K562 (cell line): ENCODE data around the gene SOST. TPM values are rescaled to one million over a fixed set of nuclear protein-coding genes. Genes with fewer than 3 reads are reported as not detected.

Source experiments
- ATAC-seq: fragments of 200-7000 bp; cut with Tn5 transposase; 3 replicates; pipeline ENCODE4 v1.9.1; 2020; ENCODE audit warnings: moderate library complexity
- Bru-seq: library from RNA; stranded (reverse); fragments of 400-500 nt; gene quantifications from one replicate; lab custom pipeline; 2021; lab: Mats Ljungman, UMichigan
- BruChase-seq, 2 experiments: library from RNA; stranded (reverse); fragments of 400-500 nt; gene quantifications; one replicate each; lab custom pipeline; 2021; lab: Mats Ljungman, UMichigan
- BruUV-seq: library from RNA; stranded (reverse); fragments of 400-500 nt; replicated peaks from 2 replicates; lab custom pipeline; 2021; lab: Mats Ljungman, UMichigan
- CTCF ChIA-PET: fragments of 300-600 bp; formaldehyde crosslinking; extraction: SDS; loops from one replicate; lab custom pipeline; 2021; ENCODE audit warnings: low intra/inter-chr PET ratio; lab: Yijun Ruan, JAX
- POLR2A ChIA-PET: fragments of 300-600, 350-650 bp; sonication (Branson Sonifier 250); formaldehyde crosslinking; extraction: SDS; loops from one replicate; lab custom pipeline; 2021; ENCODE audit warnings: antibody characterized with exemption, inconsistent platforms; lab: Yijun Ruan, JAX
- DNase-seq, 4 experiments: peaks; one replicate each; pipeline versions ENCODE4 v3.0.0 to v3.0.0-alpha.2; 2011 to 2018; ENCODE audit warnings: low spot score in 3 of 4, mixed read lengths in 3 of 4; ENCODE audit errors: extremely low read depth in 1 of 4
- FAIRE-seq: peaks from 2 replicates; lab custom pipeline; 2011; peaks lifted over from hg19 to GRCh38; lab: Jason Lieb, UNC
- H2AFZ ChIP-seq: 2 replicates; pipeline ENCODE4 v1.6.0; 2011; ENCODE audit warnings: low read depth, low read length, control low read depth, inconsistent platforms
- H3K27ac ChIP-seq: fragments of 200-600 bp; 3 replicates; pipeline ENCODE4 v1.8.0; 2011; ENCODE audit warnings: low read depth, mild to moderate bottlenecking, control low read depth, inconsistent platforms, low read length, moderate library complexity, mixed read lengths; ENCODE audit errors: extremely low read depth
- H3K27me3 ChIP-seq, 2 experiments: fragments of 300-600 bp in 1 of 2; 2 replicates in 1 of 2; 3 replicates in 1 of 2; pipeline versions ENCODE4 v1.6.0 to v1.8.0; 2011; ENCODE audit warnings: inconsistent platforms in 2 of 2, low read length in 2 of 2, mild to moderate bottlenecking in 1 of 2, mixed read lengths in 1 of 2, moderate library complexity in 1 of 2; ENCODE audit not compliant: control insufficient read depth in 2 of 2, insufficient read depth in 2 of 2
- H3K36me3 ChIP-seq: fragments of 300-600 bp; 3 replicates; pipeline ENCODE4 v1.8.0; 2011; ENCODE audit warnings: mild to moderate bottlenecking, low read length, inconsistent platforms; ENCODE audit not compliant: control insufficient read depth, insufficient read depth
- H3K4me1 ChIP-seq, 2 experiments: fragments of 200-600 bp in 1 of 2; replicated peaks in 1 of 2; 2 replicates in 1 of 2; 3 replicates in 1 of 2; pipeline versions ENCODE4 v1.5.1 to v1.8.0; 2011; ENCODE audit warnings: inconsistent platforms in 2 of 2, low read length in 2 of 2, mild to moderate bottlenecking in 1 of 2, mixed read lengths in 1 of 2, moderate library complexity in 1 of 2; ENCODE audit not compliant: control insufficient read depth in 2 of 2, insufficient read depth in 2 of 2
- H3K4me2 ChIP-seq: 2 replicates; pipeline ENCODE4 v1.6.1; 2011; ENCODE audit warnings: low read length, control low read depth, inconsistent platforms, mixed read lengths; ENCODE audit not compliant: insufficient read depth
- H3K4me3 ChIP-seq: fragments of 200-600 bp; sonication (generic), shearing (Covaris generic); 2 replicates; pipeline ENCODE4 v1.5.1; 2016; ENCODE audit warnings: control low read depth, inconsistent platforms
- H3K79me2 ChIP-seq: fragments of 200-600 bp; 3 replicates; pipeline ENCODE4 v1.8.0; 2011; ENCODE audit warnings: low read length, inconsistent platforms; ENCODE audit not compliant: control insufficient read depth, insufficient read depth
- H3K9ac ChIP-seq, 2 experiments: 2 replicates each; pipeline versions ENCODE4 v1.6.0 to v1.6.1; 2011; ENCODE audit warnings: low read depth in 2 of 2, low read length in 2 of 2, control low read depth in 1 of 2, inconsistent platforms in 1 of 2, mild to moderate bottlenecking in 1 of 2, mixed read lengths in 1 of 2; ENCODE audit not compliant: insufficient read depth in 1 of 2
- H3K9me1 ChIP-seq: one replicate; pipeline ENCODE4 v1.6.0; 2011; ENCODE audit warnings: inconsistent platforms, mild to moderate bottlenecking, low read length, moderate library complexity; ENCODE audit not compliant: control insufficient read depth, insufficient read depth
- H3K9me3 ChIP-seq: replicated peaks from 2 replicates; pipeline ENCODE4 v1.5.1; 2011; ENCODE audit warnings: low read depth, low read length, inconsistent platforms; ENCODE audit not compliant: control insufficient read depth, insufficient read depth
- H4K20me1 ChIP-seq: replicated peaks from 2 replicates; pipeline ENCODE4 v1.6.1; 2011; ENCODE audit warnings: low read length, inconsistent platforms, mixed read lengths; ENCODE audit not compliant: control insufficient read depth, insufficient read depth
- BHLHE40 ChIP-seq: IDR thresholded peaks from 2 replicates; pipeline ENCODE4 v1.6.1; 2011; ENCODE audit warnings: low read length, improper control_type of control experiment
- FOXJ2 ChIP-seq: fragments of 200-800 bp; sonication (Bioruptor generic); IDR thresholded peaks from 2 replicates; pipeline ENCODE4 v1.6.1; 2016; ENCODE audit warnings: missing genetic modification characterization, missing compliant biosample characterization
- HINFP ChIP-seq: fragments of 450-650 bp; conservative IDR thresholded peaks from 2 replicates; pipeline ENCODE4 v1.6.1; 2016; ENCODE audit warnings: missing genetic modification characterization, low read depth, mild to moderate bottlenecking, control low read depth, missing compliant biosample characterization
- L3MBTL2 ChIP-seq: fragments of 450-650 bp; IDR thresholded peaks from 2 replicates; pipeline ENCODE4 v1.6.1; 2016; ENCODE audit warnings: mild to moderate bottlenecking, moderate library complexity
- MAX ChIP-seq: sonication (generic); formaldehyde crosslinking; IDR thresholded peaks from 2 replicates; pipeline ENCODE4 v1.9.0; 2022; ENCODE audit warnings: mild to moderate bottlenecking, missing genetic modification reagents
- MAZ ChIP-seq, 2 experiments: fragments of 450-650 bp in 1 of 2; sonication (generic) in 1 of 2; formaldehyde crosslinking; IDR thresholded peaks in 1 of 2; conservative IDR thresholded peaks in 1 of 2; 2 replicates each; pipeline versions ENCODE4 v1.4.0 to v1.5.0; 2020; ENCODE audit warnings: mild to moderate bottlenecking in 1 of 2, missing genetic modification reagents in 1 of 2
- PHB2 ChIP-seq: fragments of 450-650 bp; IDR thresholded peaks from 2 replicates; pipeline ENCODE4 v1.6.1; 2017; ENCODE audit warnings: low read depth
- USF2 ChIP-seq: sonication (generic); formaldehyde crosslinking; IDR thresholded peaks from 2 replicates; pipeline ENCODE4 v1.5.0; 2020; ENCODE audit warnings: missing genetic modification reagents
- YBX1 ChIP-seq: fragments of 450-650 bp; IDR thresholded peaks from 2 replicates; pipeline ENCODE4 v1.7.1; 2016; ENCODE audit warnings: mild to moderate bottlenecking
- ZC3H4 ChIP-seq: sonication (generic); formaldehyde crosslinking; IDR thresholded peaks from 2 replicates; pipeline ENCODE4 v1.9.0; 2021; ENCODE audit warnings: missing genetic modification reagents, borderline replicate concordance
- ZFX ChIP-seq: sonication (generic); formaldehyde crosslinking; IDR thresholded peaks from 2 replicates; pipeline ENCODE4 v1.8.0; 2022; ENCODE audit warnings: mild to moderate bottlenecking, missing genetic modification reagents, moderate library complexity
- ZNF551 ChIP-seq: fragments of 250-450 bp; sonication (Bioruptor Pico); IDR thresholded peaks from 2 replicates; pipeline ENCODE4 v1.5.0; 2021; ENCODE audit warnings: mild to moderate bottlenecking, moderate library complexity
- ZNF57 ChIP-seq: fragments of 450-650 bp; formaldehyde crosslinking; IDR thresholded peaks from 2 replicates; pipeline ENCODE4 v1.4.0; 2020; ENCODE audit warnings: mild to moderate bottlenecking, moderate library complexity
- WGBS: fragments of 100-300 bp; shearing (Covaris generic); methylation state at CpG from one replicate; pipeline ENCODE4 v1.1.6; 2016; ENCODE audit warnings: low coverage, mixed read lengths; ENCODE audit not compliant: insufficient coverage; ENCODE audit errors: missing lambda C conversion rate; 5-methylcytosine and 5-hydroxymethylcytosine counted together
- in situ Hi-C: fragments of 300-500 bp; cut with MboI; formaldehyde crosslinking; loops from 4 replicates; pipeline ENCODE4 v1.15.0; 2018; ENCODE audit warnings: inconsistent platforms, mixed read lengths
- intact Hi-C: fragments of 100-400 bp; cut with micrococcal nuclease; formaldehyde crosslinking; loops from 2 replicates; pipeline ENCODE4 v1.14.2; 2022
- long read RNA-seq, 3 experiments: library from polyadenylated mRNA in 2 of 3; library from RNA in 1 of 3; unstranded in 2 of 3; stranded (forward) in 1 of 3; transcript quantifications; one replicate each; pipeline ENCODE4 v2.0.0, GENCODE V29; 2019 to 2022
- polyA minus RNA-seq, 3 experiments: library from RNA; depleted of rRNA, polyadenylated mRNA; stranded (reverse); fragments of >200 nt; gene quantifications; 2 replicates each; pipeline ENCODE4 v1.2.3, GENCODE V29; 2011
- polyA plus RNA-seq, 8 experiments: library from polyadenylated mRNA; depleted of rRNA in 4 of 8; stranded (reverse) in 5 of 8; unstranded in 3 of 8; fragments of >200 nt; fragmentation: Nextera tagmentation in 2 of 8; fragmentation: Illumina TruSeq in 1 of 8; extraction: Ambion mirVana in 2 of 8; extraction: Trizol in 1 of 8; gene quantifications; 2 replicates each; pipeline versions ENCODE4 v1.2.1 to v1.2.3, GENCODE V29; 2011 to 2014; ENCODE audit warnings: inconsistent platforms in 1 of 8, missing spikeins in 1 of 8
- total RNA-seq, 7 experiments: library from RNA; depleted of rRNA in 6 of 7; stranded (reverse); fragments of >200 nt in 6 of 7; fragmentation: Illumina TruSeq in 2 of 7; extraction: Trizol in 2 of 7; gene quantifications; 2 replicates each; pipeline versions ENCODE4 v1.2.1 to v1.2.3, GENCODE V29; 2011 to 2021; ENCODE audit warnings: low replicate concordance in 1 of 7

Gene SOST
- not detected in 2 replicates for total RNA-seq (2011; cell fraction: chromatin; rRNA removed; ENCODE audit: low replicate concordance)
- not detected in 2 replicates for total RNA-seq (2011; cell fraction: nucleolus; rRNA removed)
- total RNA-seq (2011; cell fraction: nucleoplasm; rRNA removed) = not detected in 2 replicates
- not detected in 2 replicates for total RNA-seq (2014; rRNA removed)
- not detected in 2 replicates for total RNA-seq (2014; rRNA removed; fragmentation: Illumina TruSeq; extraction: Trizol)
- total RNA-seq (2015; rRNA removed; fragmentation: Illumina TruSeq; extraction: Trizol) = not detected in 2 replicates
- total RNA-seq (2021) = not detected in 2 replicates
- polyA plus RNA-seq (2011; rRNA removed) = not detected in 2 replicates
- not detected in 2 replicates for polyA plus RNA-seq (2011; cell fraction: cytosol; rRNA removed)
- polyA plus RNA-seq (2011; cell fraction: nucleus; rRNA removed) = not detected in 2 replicates
- polyA plus RNA-seq (2012) = 0.06 TPM in 1 of 2 replicates, not detected in the other
- polyA plus RNA-seq (2014; fragmentation: Illumina TruSeq; extraction: Trizol) = not detected in 2 replicates
- not detected for polyA plus RNA-seq (2014; fragmentation: Nextera tagmentation; extraction: Ambion mirVana)
- polyA plus RNA-seq (2014; rRNA removed) = not detected in 2 replicates
- polyA minus RNA-seq (2011; rRNA and poly(A)+ RNA removed) = not detected in 2 replicates
- polyA minus RNA-seq (2011; cell fraction: cytosol; rRNA and poly(A)+ RNA removed) = not detected in 2 replicates
- not detected in 2 replicates for polyA minus RNA-seq (2011; cell fraction: nucleus; rRNA and poly(A)+ RNA removed)
- not detected for Bru-seq, nascent RNA
- not detected for BruChase-seq, experiment 1, labeled RNA remaining after a 2-hour chase
- not detected for BruChase-seq, experiment 2, labeled RNA remaining after a 6-hour chase
- long read RNA-seq, experiment 1 = 0 reads
- long read RNA-seq, experiment 2 = 0 reads
- long read RNA-seq, experiment 3 = 0 reads

- Histone ChIP-seq H3K79me2 (no peaks in the 10 kb centered on the region), H3K9me3 (no peaks in the 10 kb centered on the region), H3K9me1 (no peaks in the 10 kb centered on the region), H3K4me3 (no peak within 1 kb of the TSS), H4K20me1 (peaks cover 3% of the 10 kb centered on the region; the same call in 1 of the 2 replicates), H3K27ac (no peak within 1 kb of the TSS), H3K4me2 (no peak within 1 kb of the TSS), H3K9ac (peak within 1 kb of the TSS in 1 of 2 experiments; percentile 74; a peak in 1 of 4 replicates), H3K36me3 (no peaks in the 10 kb centered on the region), H2AFZ (no peak within 1 kb of the TSS), H3K27me3 (peaks cover 24 to 66% of the 10 kb centered on the region in 2 experiments), H3K4me1 (peaks cover 0 to 12% of the 10 kb centered on the region in 2 experiments; a peak in 2 of 5 replicates)
- POLR2A ChIA-PET = interaction anchor here (0.6 to 1.6 kb wide), 3 partner anchors 66 to 251 kb away, joined by 3 to 5 read pairs (median 4); no protein-coding TSS in a partner anchor
- DNase-seq = peak; percentile 34 to 39 (median 37)
- 2% methylated on average over 22 of the region's 24 CpGs for WGBS
- peak; percentile 39; the same call in 2 of the 3 replicates for ATAC-seq
- FAIRE-seq = no peak
- in situ Hi-C loops = no loop called here
- CTCF ChIA-PET = interaction anchor here (1.4 to 11.2 kb wide), 2 partner anchors 65 to 365 kb away, joined by 3 to 310 read pairs; no protein-coding TSS in a partner anchor
- intact Hi-C loops = no loop called here
- BruUV-seq = no TSS peak
- TF ChIP-seq ZNF57 (no peak), PHB2 (no peak), ZFX (CRISPR knock-in tag) (peak; percentile 69), YBX1 (no peak), ZNF551 (CRISPR knock-in tag) (no peak), MAZ (CRISPR knock-in tag; conservative IDR thresholded peaks at IDR 0.05 in 1 of 2, IDR thresholded peaks at IDR 0.05 in 1 of 2) (no peak), ZC3H4 (CRISPR knock-in tag) (no peak), HINFP (tag) (no peak), BHLHE40 (peak; percentile 64), USF2 (CRISPR knock-in tag) (0 out of 2 replicates have a peak, but pooled peaks have one; percentile 17), FOXJ2 (tag) (no peak), L3MBTL2 (peak; percentile 45; the same call in 1 of the 2 replicates), MAX (CRISPR knock-in tag) (0 out of 2 replicates have a peak, but pooled peaks have one; percentile 13)
Measured at GRCh38 chr17:43758497-43759174, at the start of gene SOST. Gene SOST, minus strand, starts transcription at chr17:43758791. Its CDS starts 50 bp downstream, at chr17:43758741.
